ENCODE results near the gene HDAC10.

- TF ChIP-seq, protein P1, sequence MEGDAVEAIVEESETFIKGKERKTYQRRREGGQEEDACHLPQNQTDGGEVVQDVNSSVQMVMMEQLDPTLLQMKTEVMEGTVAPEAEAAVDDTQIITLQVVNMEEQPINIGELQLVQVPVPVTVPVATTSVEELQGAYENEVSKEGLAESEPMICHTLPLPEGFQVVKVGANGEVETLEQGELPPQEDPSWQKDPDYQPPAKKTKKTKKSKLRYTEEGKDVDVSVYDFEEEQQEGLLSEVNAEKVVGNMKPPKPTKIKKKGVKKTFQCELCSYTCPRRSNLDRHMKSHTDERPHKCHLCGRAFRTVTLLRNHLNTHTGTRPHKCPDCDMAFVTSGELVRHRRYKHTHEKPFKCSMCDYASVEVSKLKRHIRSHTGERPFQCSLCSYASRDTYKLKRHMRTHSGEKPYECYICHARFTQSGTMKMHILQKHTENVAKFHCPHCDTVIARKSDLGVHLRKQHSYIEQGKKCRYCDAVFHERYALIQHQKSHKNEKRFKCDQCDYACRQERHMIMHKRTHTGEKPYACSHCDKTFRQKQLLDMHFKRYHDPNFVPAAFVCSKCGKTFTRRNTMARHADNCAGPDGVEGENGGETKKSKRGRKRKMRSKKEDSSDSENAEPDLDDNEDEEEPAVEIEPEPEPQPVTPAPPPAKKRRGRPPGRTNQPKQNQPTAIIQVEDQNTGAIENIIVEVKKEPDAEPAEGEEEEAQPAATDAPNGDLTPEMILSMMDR (IDR thresholded peaks at IDR 0.05): no peak
- TF ChIP-seq POLR2AphosphoS5 (IDR thresholded peaks at IDR 0.05): peak in 1 of 3 donors; percentile 26
- peak; percentile 15 to 69 for TF ChIP-seq POLR2A (IDR thresholded peaks at IDR 0.05)
These were observed 50.4 kb downstream of the HDAC10 start, which contains the start of gene SELENOO for GRCh38 chr22:50200461-50201190.

All from suprapubic skin (tissue), 4 donors.